ENCODE results near the gene CSNK1A1.
"Not testable (repeated sequence)": the region's sequence is repeated elsewhere in the genome, so short reads cannot be mapped to it uniquely, and the experiment has no call there.

CSNK1A1 gene

GRCh38 chr5:149492781-149493180 lies 58.5 kb downstream of the CSNK1A1 start:
- DNase-seq (ENCODE audit: low read depth in 1 of 2, low spot score in 1 of 2): no peak

GRCh38 chr5:149490599-149491485 lies 60.4 kb downstream of the CSNK1A1 start:
- DNase-seq (ENCODE audit: low read depth in 1 of 2, low spot score in 1 of 2): no peak

GRCh38 chr5:149489605-149490037 lies 61.6 kb downstream of the CSNK1A1 start:
- no peak for DNase-seq (ENCODE audit: low read depth in 1 of 2, low spot score in 1 of 2)

DNA sequence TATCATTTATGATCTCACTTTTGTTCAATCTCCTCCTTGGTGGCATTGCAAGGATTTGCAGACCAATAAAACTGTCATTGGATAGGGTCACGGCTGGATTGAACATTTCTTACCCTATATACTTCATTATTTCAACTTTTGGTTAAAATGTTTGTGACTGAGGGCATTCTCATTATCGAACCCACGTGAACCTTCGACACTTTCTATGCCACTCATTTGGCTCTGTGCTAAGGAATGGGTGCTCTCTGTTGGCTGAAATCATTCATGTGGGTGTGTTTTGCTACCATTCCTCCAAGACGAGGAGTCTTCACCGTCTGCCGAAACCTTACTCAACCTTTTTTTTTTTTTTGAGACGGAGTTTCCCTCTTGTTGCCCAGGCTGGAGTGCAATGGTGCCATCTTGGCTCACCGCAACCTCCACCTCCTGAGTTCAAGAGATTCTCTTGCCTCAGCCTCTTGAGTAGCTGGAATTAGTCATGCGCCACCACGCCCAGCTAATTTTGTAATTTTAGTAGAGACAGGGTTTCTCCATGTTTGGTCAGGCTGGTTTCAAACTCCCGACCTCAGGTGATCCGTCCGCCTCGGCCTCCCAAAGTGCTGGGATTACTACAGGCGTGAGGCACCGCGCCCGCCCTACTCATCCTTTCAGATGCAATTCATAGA lies 62.5 kb downstream of the CSNK1A1 start:
- DNase-seq (ENCODE audit: low read depth in 1 of 2, low spot score in 1 of 2): no peak

- DNase-seq (ENCODE audit: low read depth in 1 of 2, low spot score in 1 of 2): no peak
Measured at GRCh38 chr5:149487672-149488071, 63.6 kb downstream of the CSNK1A1 start.

DNA sequence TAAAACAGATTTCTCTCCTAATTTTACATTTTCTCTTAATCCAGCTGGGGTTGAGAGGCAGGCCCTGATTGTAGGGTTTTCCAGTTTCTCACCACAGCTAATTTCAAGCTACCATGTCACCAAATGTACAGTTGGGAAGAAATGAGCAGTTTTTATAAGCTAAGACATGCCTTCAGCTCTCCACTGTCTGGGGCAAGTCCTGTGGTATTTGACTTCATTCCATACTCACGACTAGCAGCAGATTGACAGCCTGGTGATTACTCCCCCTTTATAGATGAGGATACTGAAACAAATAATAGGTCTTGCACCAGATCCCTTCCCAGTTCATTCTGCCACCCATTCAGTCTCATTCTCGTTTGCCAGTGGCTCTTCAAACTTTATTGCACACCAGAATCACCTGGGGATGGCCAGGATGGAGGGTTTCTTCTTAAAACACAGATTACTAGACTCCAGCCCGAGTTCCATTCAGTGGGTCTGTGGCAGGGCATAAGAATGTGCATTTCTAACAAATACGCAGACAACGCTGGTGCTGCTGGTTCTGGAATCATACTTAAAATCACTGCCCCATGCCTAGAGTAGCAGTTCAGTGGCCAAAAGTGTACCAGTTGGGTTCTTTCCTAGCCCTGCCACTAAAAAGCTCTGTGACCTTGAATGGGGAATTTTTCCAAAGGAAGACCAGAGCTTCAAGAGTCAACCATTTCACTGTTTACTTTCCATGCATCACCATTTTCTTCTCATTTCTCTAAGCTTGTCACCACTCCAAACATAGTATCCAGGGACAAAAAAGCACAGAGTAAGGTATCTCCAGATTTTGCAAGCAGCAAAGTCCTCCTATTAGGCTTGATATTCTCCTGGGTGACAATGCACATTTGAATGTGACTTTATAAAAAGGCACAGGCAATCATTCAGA lies 64.3 kb downstream of the CSNK1A1 start:
- no peak for DNase-seq (ENCODE audit: low read depth in 1 of 2, low spot score in 1 of 2)

DNA sequence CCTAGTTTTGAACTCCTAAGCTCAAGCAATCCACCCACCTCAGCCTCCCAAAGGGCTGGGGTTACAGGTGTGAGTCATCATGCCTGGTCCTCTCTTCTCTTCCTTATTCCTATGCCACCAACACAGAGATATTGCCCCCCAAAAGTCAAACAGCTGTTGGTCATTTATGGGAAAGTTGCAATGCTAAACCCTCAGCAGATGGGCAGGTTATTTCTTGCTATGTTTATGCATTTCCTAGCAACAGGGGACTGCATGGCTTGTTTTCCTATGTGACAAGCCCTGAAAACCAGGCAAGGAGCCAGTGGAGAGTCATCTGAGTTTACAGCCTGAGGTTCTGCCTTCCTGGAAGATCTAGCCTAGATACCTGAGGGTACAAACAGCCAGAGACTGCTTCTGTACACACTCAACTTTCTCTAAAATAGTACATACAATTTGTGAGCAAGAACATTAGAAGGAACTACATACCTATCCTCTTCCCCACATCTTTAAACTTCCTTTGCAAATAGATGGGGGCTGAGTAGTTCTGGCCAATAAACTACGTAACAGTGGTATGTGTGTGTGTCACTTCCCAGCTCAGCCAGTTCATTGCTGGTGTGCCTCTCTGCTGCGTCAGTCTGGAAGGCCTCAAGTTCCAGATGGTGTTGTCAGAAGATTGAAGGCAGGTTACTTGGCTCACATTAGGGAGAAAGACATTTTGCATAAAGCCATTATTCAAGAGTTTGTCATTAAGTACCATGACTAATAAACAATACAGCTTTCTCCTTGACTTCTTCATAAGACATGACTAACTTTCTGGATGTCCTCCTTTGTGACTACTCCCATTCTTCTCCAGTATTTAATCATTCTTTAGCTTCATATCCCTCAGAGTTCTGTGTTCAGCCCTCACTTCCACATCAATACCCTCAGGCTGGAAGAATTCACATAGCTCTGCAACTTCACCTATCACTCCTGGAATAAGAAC lies 65.3 kb downstream of the CSNK1A1 start:
- no peak for DNase-seq (ENCODE audit: low read depth in 1 of 2, low spot score in 1 of 2)

DNA sequence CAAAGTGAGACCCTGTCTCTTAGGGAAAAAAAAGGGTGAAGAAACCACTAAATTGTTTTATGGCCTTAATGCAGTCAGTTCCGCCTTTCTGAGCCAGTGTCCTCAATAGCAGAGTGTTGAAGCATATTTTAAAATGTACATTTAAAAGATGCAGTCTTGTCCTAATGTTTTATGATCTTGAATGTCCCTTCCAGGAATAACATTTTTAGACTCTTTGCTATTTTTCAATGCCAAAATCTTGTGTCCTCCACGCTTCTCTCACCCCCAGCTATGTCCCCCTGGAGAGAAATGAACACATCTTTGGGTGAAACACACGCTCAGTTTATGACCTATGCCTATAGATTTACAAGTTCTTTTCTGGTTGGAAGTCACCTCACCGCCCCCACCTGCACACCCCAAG lies 69.8 kb downstream of the CSNK1A1 start:
- no peak for DNase-seq (ENCODE audit: low read depth in 1 of 2, low spot score in 1 of 2)

GRCh38 chr5:149478761-149479160 lies 72.5 kb downstream of the CSNK1A1 start:
- no peak for DNase-seq (ENCODE audit: low read depth in 1 of 2, low spot score in 1 of 2)

DNA sequence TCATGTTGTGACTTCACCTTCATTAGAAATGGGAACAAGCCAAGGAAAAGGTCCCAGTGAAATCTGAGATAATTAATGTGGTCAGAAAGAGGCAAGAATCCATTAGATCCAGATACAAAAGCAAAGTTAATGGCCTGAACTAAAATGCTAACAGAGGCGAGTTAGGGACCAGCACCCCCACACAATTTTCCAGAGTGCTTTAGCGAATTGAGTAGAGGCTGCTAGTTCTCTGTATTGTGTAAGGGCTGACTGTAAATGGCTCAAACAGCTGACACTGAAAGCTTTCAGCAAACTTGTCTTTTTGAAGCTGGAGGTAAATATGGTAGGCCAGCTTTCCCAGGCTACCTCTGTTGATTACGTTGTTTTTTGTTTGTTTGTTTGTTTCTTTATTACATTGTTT lies 75.5 kb downstream of the CSNK1A1 start:
- DNase-seq (ENCODE audit: low read depth in 1 of 2, low spot score in 1 of 2): no peak

DNA sequence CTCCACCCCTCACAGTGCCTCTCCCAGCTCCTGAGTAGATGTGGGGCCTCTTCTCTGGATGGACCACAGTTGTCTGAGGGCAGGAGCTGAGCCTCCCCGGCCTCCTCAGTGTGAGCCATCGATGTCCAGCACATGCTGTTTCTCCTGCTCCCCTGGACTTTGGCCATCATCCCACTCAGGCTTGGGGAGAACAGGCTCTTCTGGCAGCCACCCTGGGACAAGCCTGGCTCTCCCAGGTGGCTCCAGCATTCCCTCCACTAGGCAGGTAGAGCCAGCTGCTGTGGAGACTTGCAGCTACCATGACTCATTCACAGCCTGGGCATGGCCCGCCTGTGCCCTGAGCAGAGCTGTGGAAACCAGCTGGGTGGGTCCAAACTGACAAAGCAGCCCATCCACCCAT lies 77.0 kb downstream of the CSNK1A1 start:
- no peak for DNase-seq (ENCODE audit: low read depth in 1 of 2, low spot score in 1 of 2)

DNA sequence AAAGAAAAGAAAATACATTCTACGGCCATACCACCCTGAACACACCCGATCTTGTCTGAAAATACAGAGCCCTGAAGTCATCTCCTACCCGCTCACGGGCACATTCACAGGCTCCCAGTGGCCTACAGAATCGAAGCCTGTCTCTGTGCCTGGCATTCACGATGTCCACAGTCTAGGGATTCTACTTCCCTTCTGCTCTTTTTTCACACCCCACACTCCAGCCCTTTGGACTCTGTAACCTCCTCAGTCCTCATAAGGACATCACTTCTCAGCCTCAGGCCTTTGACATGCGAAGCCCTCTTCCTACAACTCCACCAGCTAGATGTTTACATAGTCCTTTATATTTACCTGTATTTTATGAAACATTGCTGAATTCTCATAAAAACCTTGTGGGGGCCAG lies 77.8 kb downstream of the CSNK1A1 start:
- DNase-seq (ENCODE audit: low read depth in 1 of 2, low spot score in 1 of 2): no peak

DNA sequence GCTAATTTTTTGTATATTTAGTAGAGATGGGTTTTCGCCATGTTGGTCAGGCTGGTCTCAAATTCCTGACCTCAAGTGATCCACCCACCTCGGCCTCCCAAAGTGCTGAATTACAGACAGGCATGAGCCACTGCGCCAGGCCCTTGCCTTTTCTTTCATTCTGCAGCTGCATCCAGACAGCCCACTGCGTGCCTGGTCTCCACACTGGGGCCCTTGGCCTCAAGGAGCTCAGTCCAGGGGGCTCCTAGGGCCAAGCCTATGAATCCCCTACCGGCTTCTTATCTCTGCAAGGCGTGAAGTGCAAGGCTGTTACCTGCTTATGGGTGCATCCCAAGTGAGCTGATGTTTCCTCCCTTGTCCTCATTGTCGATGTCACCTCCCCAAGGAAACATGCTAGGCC lies 78.8 kb downstream of the CSNK1A1 start:
- DNase-seq (ENCODE audit: low read depth in 1 of 2, low spot score in 1 of 2): no peak

DNA sequence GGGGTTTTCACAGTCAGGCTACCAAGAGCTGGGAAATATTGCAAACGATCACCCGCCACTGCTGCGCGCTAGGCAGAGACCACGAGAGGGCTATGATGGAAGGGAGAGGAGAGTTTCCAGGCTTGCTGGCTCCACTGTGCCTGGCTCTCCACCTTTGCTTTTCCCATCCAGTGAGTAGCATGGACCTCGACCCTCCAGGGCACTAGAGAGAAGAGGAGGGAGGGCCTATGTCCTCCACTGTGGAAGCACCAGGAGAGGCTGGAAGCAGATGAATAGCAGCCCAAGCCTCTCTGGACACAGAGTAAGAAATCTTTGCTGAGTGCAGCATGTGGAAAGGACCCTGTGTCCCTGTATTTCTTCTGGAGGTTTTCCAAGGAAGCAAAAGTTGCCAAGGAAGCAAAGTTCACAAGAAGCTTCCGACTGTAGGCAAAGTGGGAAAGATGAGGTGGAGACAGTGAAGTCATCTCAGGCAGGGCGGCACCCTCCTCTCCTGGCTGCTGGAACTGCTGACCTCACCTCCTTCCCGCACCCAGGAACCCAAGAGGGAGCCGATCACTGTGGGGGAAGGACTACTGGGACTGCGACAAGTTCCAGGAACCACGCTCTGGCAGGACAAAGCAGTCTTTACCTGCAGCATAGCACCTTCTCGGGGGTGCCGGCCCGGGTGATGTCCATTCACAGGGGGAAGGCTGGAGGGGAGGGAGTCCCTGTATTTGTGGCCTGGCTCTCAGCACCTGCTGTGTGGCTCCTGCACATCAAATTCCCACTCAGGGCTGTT lies 79.6 kb downstream of the CSNK1A1 start:
- no peak for DNase-seq (ENCODE audit: low read depth in 1 of 2, low spot score in 1 of 2)

- no peak for DNase-seq (ENCODE audit: low read depth in 1 of 2, low spot score in 1 of 2)
Measured at GRCh38 chr5:149470942-149471341, 80.3 kb downstream of the CSNK1A1 start.

- DNase-seq (ENCODE audit: low read depth in 1 of 2, low spot score in 1 of 2): no peak
Measured at GRCh38 chr5:149466457-149466972, 84.7 kb downstream of the CSNK1A1 start.

DNA sequence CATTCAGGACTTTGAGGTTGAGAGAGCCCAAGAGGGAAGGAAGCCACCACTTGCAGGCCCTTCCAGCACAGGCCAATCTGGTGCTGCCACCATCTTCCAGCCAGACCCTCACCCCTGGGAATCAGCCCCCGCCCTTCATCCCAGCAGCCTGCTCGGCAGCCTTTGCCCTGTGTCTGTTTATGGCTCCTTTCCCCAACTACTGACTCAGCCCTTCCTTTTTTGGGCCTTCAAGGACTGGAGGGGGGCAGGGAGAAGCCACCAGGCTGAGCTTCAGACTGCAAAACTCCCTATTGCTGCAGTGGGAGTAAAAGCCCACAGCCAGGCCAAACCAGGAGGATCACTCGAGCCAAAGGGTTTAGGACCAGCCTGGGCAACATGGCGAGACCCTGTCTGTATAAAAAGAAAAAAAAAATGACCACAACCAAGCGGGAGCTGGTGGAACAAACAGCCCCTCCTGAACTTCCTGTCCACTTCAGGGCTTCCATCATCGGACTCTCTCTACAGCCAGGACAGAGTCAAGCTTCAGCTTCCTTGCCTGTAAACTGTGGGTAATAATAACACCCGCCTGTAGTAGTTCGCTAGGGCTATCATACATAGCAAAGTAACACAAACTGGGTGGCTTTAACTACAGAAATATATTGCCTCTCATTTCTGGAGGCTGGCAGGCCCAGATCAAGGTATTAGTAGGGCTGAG lies 86.3 kb downstream of the CSNK1A1 start:
- no peak for DNase-seq (ENCODE audit: low read depth in 1 of 2, low spot score in 1 of 2)

GRCh38 chr5:149461907-149462306 lies 89.3 kb downstream of the CSNK1A1 start:
- not testable (repeated sequence) for DNase-seq (ENCODE audit: low read depth in 1 of 2, low spot score in 1 of 2)

DNA sequence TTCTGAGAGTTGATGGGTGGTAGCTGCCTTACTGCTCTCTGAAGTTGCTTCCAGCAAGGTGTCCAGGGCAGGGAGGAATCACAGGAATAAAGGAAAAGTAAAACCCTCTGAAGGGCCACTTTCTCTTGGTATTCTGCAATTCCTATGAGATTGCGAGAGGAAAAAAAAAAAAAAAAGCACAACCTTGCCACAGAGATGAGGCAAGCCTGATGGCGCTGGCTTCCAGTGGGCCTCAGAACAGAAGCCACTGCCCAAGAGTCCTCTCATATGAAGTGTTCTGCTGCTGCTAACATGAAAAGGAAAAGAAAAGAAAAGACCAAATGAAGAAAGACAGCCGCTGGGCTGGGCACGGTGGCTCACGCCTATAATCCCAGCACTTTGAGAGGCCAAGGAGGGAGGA lies 91.3 kb downstream of the CSNK1A1 start:
- DNase-seq (ENCODE audit: low read depth in 1 of 2, low spot score in 1 of 2): no peak
